Caco-2 (cell line): ENCODE measurements around the gene COL4A4. TPM values are rescaled to one million over a fixed set of nuclear protein-coding genes. Genes with fewer than 3 reads are reported as not detected.

Experiments used
- BruUV-seq: library from RNA; stranded (reverse); fragments of 400-500 nt; replicated peaks from 2 replicates; lab custom pipeline; 2021; lab: Mats Ljungman, UMichigan
- CTCF ChIA-PET: fragments of 300-600 bp; sonication (Branson Sonifier 250); formaldehyde crosslinking; loops from one replicate; lab custom pipeline; 2022; ENCODE audit warnings: antibody characterized with exemption; lab: Charles Lee
- POLR2A ChIA-PET: fragments of 300-600 bp; sonication (Branson Sonifier 250); formaldehyde crosslinking; loops from one replicate; lab custom pipeline; 2022; ENCODE audit warnings: antibody characterized with exemption; lab: Charles Lee
- DNase-seq, 2 experiments: peaks; one replicate each; pipeline versions ENCODE4 v3.0.0 to v3.0.0-alpha.2; 2020 to 2022
- H3K27me3 ChIP-seq: replicated peaks from 2 replicates; pipeline ENCODE4 v1.6.0; 2011; ENCODE audit warnings: low read length; ENCODE audit not compliant: control insufficient read depth, insufficient read depth
- H3K36me3 ChIP-seq: 2 replicates; pipeline ENCODE4 v1.5.1; 2011; ENCODE audit warnings: low read length; ENCODE audit not compliant: control insufficient read depth, insufficient read depth
- H3K4me1 ChIP-seq: fragments of 250-450 bp; sonication (Bioruptor Pico); 2 replicates; pipeline ENCODE4 v1.5.1; 2020; ENCODE audit warnings: mild to moderate bottlenecking
- H3K4me3 ChIP-seq: 2 replicates; pipeline ENCODE4 v1.5.1; 2011; ENCODE audit warnings: low read depth, mild to moderate bottlenecking, control low read depth, low read length
- H3K9me3 ChIP-seq: fragments of 250-450 bp; sonication (Bioruptor Pico); 2 replicates; pipeline ENCODE4 v1.5.1; 2020; ENCODE audit warnings: mild to moderate bottlenecking, moderate library complexity
- H3K27ac Mint-ChIP-seq: one replicate; pipeline ENCODE4 v1.8.0; 2022; ENCODE audit warnings: mixed read lengths; ENCODE audit not compliant: unreplicated experiment
- H3K27me3 Mint-ChIP-seq: one replicate; pipeline ENCODE4 v1.8.0; 2022; ENCODE audit warnings: mixed read lengths; ENCODE audit not compliant: insufficient read depth, unreplicated experiment
- H3K36me3 Mint-ChIP-seq: one replicate; pipeline ENCODE4 v1.8.0; 2022; ENCODE audit warnings: mild to moderate bottlenecking, mixed read lengths; ENCODE audit not compliant: insufficient read depth, unreplicated experiment
- H3K4me1 Mint-ChIP-seq: one replicate; pipeline ENCODE4 v1.8.0; 2022; ENCODE audit warnings: low read depth, mixed read lengths; ENCODE audit not compliant: unreplicated experiment
- H3K4me3 Mint-ChIP-seq: one replicate; pipeline ENCODE4 v1.8.0; 2022; ENCODE audit warnings: mild to moderate bottlenecking, moderate library complexity, mixed read lengths; ENCODE audit not compliant: unreplicated experiment
- H3K9me3 Mint-ChIP-seq: one replicate; pipeline ENCODE4 v1.8.0; 2022; ENCODE audit warnings: mixed read lengths; ENCODE audit not compliant: unreplicated experiment
- intact Hi-C: fragments of 100-400 bp; cut with micrococcal nuclease; formaldehyde crosslinking; loops from one replicate; pipeline ENCODE4 v1.10.0; 2022; ENCODE audit not compliant: unreplicated experiment
- total RNA-seq: library from RNA; stranded (reverse); gene quantifications from 2 replicates; pipeline ENCODE4 v1.2.3, GENCODE V29; 2022
- TF ChIP-seq, protein P1 (sequence below), 2 experiments: fragments of 200-600 bp in 1 of 2; IDR thresholded peaks; 1 replicate in 1 of 2; 2 replicates in 1 of 2; pipeline versions ENCODE4 v1.5.1 to v1.8.0; 2011 to 2022; ENCODE audit warnings: antibody characterized with exemption in 1 of 2, control low read depth in 1 of 2, inconsistent platforms in 1 of 2, low read depth in 1 of 2, low read length in 1 of 2, mild to moderate bottlenecking in 1 of 2, moderate library complexity in 1 of 2; ENCODE audit not compliant: insufficient read depth in 1 of 2, severe bottlenecking in 1 of 2, unreplicated experiment in 1 of 2

COL4A4 gene
- total RNA-seq, 1 experiment from 2014 or later = 8.7 TPM

DNA sequence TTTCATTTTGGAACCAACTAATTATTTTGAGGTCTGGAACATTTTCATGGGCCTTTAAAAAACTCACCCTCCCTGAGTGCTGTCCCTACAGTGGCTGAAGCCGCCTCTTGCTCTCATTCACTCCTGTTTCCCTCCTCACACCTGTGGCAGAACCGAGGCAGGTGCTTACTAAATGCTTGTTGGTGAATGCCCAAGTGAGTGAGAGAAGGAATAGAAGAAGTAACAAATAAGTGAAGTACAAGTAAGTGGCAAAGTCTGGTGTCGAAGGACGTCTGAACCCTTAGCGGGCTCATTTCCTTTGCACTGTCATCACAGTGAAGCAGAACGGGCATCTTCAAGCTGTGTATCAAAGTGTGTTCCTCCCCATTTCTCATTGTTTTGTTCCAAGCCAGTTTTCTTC, 192.9 kb downstream of the COL4A4 start:
- Histone ChIP-seq H3K36me3 (no peaks in the 10 kb centered on the region), H3K9me3 (no peaks in the 10 kb centered on the region), H3K4me3 (no peak overlapping the region), H3K4me1 (no peaks in the 10 kb centered on the region), H3K27me3 (no peaks in the 10 kb centered on the region)
- Mint-ChIP-seq H3K27ac (no peak overlapping the region), H3K4me3 (no peak overlapping the region), H3K9me3 (no peaks in the 10 kb centered on the region), H3K36me3 (no peaks in the 10 kb centered on the region), H3K27me3 (no peaks in the 10 kb centered on the region), H3K4me1 (no peaks in the 10 kb centered on the region)
- intact Hi-C loops = no loop called here
- ChIA-PET POLR2A (no interaction called here), CTCF (no interaction called here)
- DNase-seq = no peak
- TF ChIP-seq, protein P1, sequence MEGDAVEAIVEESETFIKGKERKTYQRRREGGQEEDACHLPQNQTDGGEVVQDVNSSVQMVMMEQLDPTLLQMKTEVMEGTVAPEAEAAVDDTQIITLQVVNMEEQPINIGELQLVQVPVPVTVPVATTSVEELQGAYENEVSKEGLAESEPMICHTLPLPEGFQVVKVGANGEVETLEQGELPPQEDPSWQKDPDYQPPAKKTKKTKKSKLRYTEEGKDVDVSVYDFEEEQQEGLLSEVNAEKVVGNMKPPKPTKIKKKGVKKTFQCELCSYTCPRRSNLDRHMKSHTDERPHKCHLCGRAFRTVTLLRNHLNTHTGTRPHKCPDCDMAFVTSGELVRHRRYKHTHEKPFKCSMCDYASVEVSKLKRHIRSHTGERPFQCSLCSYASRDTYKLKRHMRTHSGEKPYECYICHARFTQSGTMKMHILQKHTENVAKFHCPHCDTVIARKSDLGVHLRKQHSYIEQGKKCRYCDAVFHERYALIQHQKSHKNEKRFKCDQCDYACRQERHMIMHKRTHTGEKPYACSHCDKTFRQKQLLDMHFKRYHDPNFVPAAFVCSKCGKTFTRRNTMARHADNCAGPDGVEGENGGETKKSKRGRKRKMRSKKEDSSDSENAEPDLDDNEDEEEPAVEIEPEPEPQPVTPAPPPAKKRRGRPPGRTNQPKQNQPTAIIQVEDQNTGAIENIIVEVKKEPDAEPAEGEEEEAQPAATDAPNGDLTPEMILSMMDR (IDR thresholded peaks at IDR 0.05; ENCODE audit: insufficient read depth in 1 of 2, low read depth in 1 of 2, low read length in 1 of 2, severe bottlenecking in 1 of 2, unreplicated experiment in 1 of 2) = no peak
- BruUV-seq = no TSS peak

DNA sequence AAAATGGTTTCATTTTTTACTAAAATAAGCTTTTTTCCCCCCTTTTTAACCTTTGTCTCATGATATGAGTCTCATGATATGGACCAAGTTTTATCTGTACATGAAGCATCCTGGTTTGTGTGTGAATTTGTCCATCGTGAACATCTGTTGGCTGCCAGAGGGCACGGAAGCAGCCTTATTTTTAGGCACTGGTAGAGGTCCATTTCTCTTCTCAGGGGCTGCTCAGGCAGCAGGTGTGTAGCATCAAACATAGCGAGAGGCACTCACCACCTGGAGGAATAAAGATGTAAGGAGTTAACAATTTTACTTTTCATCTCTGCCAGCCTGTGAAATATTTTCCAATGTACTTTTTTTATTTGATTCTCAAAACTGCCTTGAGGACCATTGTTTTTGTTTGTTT, 193.6 kb downstream of the COL4A4 start:
- ChIA-PET POLR2A (no interaction called here), CTCF (no interaction called here)
- Histone ChIP-seq H3K4me3 (no peak overlapping the region), H3K27me3 (no peaks in the 10 kb centered on the region), H3K36me3 (no peaks in the 10 kb centered on the region), H3K9me3 (no peaks in the 10 kb centered on the region), H3K4me1 (no peaks in the 10 kb centered on the region)
- Mint-ChIP-seq H3K27ac (no peak overlapping the region), H3K27me3 (no peaks in the 10 kb centered on the region), H3K36me3 (no peaks in the 10 kb centered on the region), H3K9me3 (no peaks in the 10 kb centered on the region), H3K4me1 (no peaks in the 10 kb centered on the region), H3K4me3 (no peak overlapping the region)
- no TSS peak for BruUV-seq
- no peak for DNase-seq
- intact Hi-C loops = no loop called here
- TF ChIP-seq, protein P1 (IDR thresholded peaks at IDR 0.05; ENCODE audit: insufficient read depth in 1 of 2, low read depth in 1 of 2, low read length in 1 of 2, severe bottlenecking in 1 of 2, unreplicated experiment in 1 of 2) = no peak

DNA sequence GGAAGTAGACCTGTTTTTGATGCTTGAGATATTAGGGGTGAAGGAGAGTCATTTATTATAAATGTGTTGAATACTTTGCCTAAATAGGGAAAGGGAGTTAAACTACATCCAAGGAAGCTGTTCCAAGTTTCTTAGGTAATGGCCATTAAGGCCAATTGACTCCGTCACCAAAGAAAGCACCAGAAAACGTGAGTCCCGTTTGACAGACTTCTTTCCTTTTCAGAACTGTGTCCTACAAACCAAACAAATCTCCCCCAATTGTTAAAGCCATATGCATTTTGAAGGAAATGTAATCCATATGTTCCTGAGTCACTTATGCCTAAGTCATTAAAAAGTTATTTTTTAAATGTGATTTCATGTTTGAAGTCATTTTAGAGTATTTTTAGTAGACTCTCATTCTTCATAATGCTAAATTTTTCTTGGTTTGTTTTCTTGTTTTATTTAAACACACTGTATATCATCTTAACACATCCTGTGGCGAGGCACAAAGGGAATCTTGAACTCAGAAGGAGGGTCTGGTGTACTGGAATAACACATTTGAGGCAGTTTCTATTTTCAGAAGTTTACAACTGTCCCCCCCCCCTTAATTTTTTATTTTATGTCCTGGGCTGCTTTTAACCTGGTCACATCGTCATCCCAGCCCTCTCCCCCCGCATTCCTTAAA, 194.5 kb downstream of the COL4A4 start:
- Mint-ChIP-seq H3K27ac (no peak overlapping the region), H3K9me3 (no peaks in the 10 kb centered on the region), H3K36me3 (no peaks in the 10 kb centered on the region), H3K27me3 (no peaks in the 10 kb centered on the region), H3K4me3 (no peak overlapping the region), H3K4me1 (no peaks in the 10 kb centered on the region)
- Histone ChIP-seq H3K36me3 (no peaks in the 10 kb centered on the region), H3K4me3 (no peak overlapping the region), H3K4me1 (no peaks in the 10 kb centered on the region), H3K27me3 (no peaks in the 10 kb centered on the region), H3K9me3 (no peaks in the 10 kb centered on the region)
- BruUV-seq = no TSS peak
- intact Hi-C loops = no loop called here
- TF ChIP-seq, protein P1 (IDR thresholded peaks at IDR 0.05; ENCODE audit: insufficient read depth in 1 of 2, low read depth in 1 of 2, low read length in 1 of 2, severe bottlenecking in 1 of 2, unreplicated experiment in 1 of 2) = no peak
- ChIA-PET POLR2A (no interaction called here), CTCF (no interaction called here)
- no peak for DNase-seq
